Cardiac fibroblast (primary cell): Measurements from ENCODE around the gene ABCA13.
A peak's percentile ranks its signal among the peaks of the same experiment; 100 is the strongest.

Source experiments
- DNase-seq, 2 donors: peaks; one replicate each; pipeline versions ENCODE4 v3.0.0 to v3.0.0-alpha.2; 2010; ENCODE audit warnings: low read depth in 2 of 2
- H3K4me3 ChIP-seq, 2 donors: replicated peaks in 1 of 2; 1 replicate in 1 of 2; 2 replicates in 1 of 2; pipeline ENCODE4 v1.5.1; 2011; ENCODE audit warnings: low read depth in 2 of 2, low read length in 2 of 2, mild to moderate bottlenecking in 2 of 2, moderate library complexity in 1 of 2
- CTCF ChIP-seq: IDR thresholded peaks from one replicate; pipeline ENCODE4 v1.5.1; 2011; ENCODE audit warnings: low read depth, mild to moderate bottlenecking, low read length, inconsistent platforms

Gene ABCA13

GRCh38 chr7:48249166-48249565, 77.9 kb downstream of the ABCA13 start:
- no peak for DNase-seq
- no peak for TF ChIP-seq CTCF
- H3K4me3 ChIP-seq, result no peak overlapping the region

- no peak overlapping the region for H3K4me3 ChIP-seq
- peak; percentile 41 to 73 for DNase-seq
- no peak for TF ChIP-seq CTCF
Measured at GRCh38 chr7:48250441-48250951, 79.2 kb downstream of the ABCA13 start.

GRCh38 chr7:48251766-48252165, 80.5 kb downstream of the ABCA13 start:
- DNase-seq, result no peak
- no peak for TF ChIP-seq CTCF
- no peak overlapping the region for H3K4me3 ChIP-seq

- no peak overlapping the region for H3K4me3 ChIP-seq
- DNase-seq, result no peak
- no peak for TF ChIP-seq CTCF
Measured at GRCh38 chr7:48252995-48253394, 81.7 kb downstream of the ABCA13 start.

- DNase-seq, result peak; percentile 3 to 55
- TF ChIP-seq CTCF, result no peak
- H3K4me3 ChIP-seq, result no peak overlapping the region
Measured at GRCh38 chr7:48255046-48255445, 83.8 kb downstream of the ABCA13 start.

GRCh38 chr7:48259463-48260280, 88.4 kb downstream of the ABCA13 start:
- no peak for TF ChIP-seq CTCF
- no peak overlapping the region for H3K4me3 ChIP-seq
- no peak for DNase-seq
